Neutrophil (primary cell): ENCODE measurements around the gene NELL2.
"Not testable (repeated sequence)": the region's sequence is repeated elsewhere in the genome, so short reads cannot be mapped to it uniquely, and the experiment has no call there.

Experiments
- H3K27ac ChIP-seq: fragments of 200-600 bp; sonication (generic); 2 replicates; pipeline ENCODE4 v1.5.1; 2016; ENCODE audit warnings: mild to moderate bottlenecking, moderate library complexity
- H3K27me3 ChIP-seq: fragments of 200-600 bp; sonication (generic); 2 replicates; pipeline ENCODE4 v1.6.0; 2016; ENCODE audit warnings: mild to moderate bottlenecking
- H3K36me3 ChIP-seq: fragments of 200-600 bp; sonication (generic); 2 replicates; pipeline ENCODE4 v1.5.1; 2017
- H3K4me1 ChIP-seq, 2 experiments: fragments of 200-600 bp in 1 of 2; sonication (generic) in 1 of 2; 1 replicate in 1 of 2; 2 replicates in 1 of 2; pipeline versions ENCODE4 v1.5.1 to v1.6.1; 2013 to 2016; ENCODE audit warnings: low read depth in 1 of 2, low read length in 1 of 2, mild to moderate bottlenecking in 1 of 2, moderate library complexity in 1 of 2; ENCODE audit not compliant: control insufficient read depth in 1 of 2, insufficient read depth in 1 of 2
- H3K4me3 ChIP-seq, 2 experiments: fragments of 200-600 bp in 1 of 2; sonication (generic) in 1 of 2; 1 replicate in 1 of 2; 2 replicates in 1 of 2; pipeline ENCODE4 v1.5.1; 2013 to 2016; ENCODE audit warnings: low read depth in 1 of 2, low read length in 1 of 2, mild to moderate bottlenecking in 1 of 2, moderate library complexity in 1 of 2
- H3K9me3 ChIP-seq: fragments of 200-600 bp; sonication (generic); 2 replicates; pipeline ENCODE4 v1.5.1; 2016
- TF ChIP-seq, protein P1 (sequence below): fragments of 200-600 bp; sonication (generic); IDR thresholded peaks from 2 replicates; pipeline ENCODE4 v1.5.1; 2016; ENCODE audit warnings: antibody characterized with exemption

Gene NELL2

DNA sequence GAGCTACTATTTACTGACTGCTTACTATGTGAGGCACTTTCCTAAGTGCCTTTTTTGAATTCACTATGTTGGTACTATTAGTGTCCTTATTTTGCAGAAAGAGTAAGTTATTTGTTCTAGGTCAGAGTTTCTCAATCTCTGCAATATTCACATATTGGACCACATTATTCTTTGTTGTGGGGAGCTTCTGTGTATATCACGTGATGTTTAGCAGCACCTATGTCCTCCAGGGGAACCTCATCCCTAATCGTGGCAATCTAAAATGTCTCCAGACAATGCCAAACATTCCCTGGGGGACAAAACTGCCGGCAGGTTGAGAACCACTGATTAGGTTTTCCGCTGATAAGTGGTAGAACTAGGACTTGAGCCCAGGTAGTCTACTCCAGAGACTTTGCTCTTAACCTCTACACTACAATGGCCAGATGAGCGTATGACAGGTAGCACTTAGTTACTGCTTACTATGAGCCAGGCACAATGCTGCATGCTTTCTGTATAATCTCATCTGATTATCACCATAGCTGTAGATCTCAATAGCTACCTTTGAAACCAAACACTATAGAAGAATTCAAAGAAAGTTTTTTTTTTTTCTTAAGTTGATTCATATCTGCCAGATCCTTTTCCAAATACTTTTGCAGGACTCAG lies 38.9 kb downstream of the NELL2 start:
- Histone ChIP-seq H3K4me3 (no peak overlapping the region), H3K9me3 (no peaks in the 10 kb centered on the region), H3K27me3 (no peaks in the 10 kb centered on the region), H3K27ac (no peak overlapping the region), H3K4me1 (no peaks in the 10 kb centered on the region), H3K36me3 (no peaks in the 10 kb centered on the region)
- TF ChIP-seq, protein P1, sequence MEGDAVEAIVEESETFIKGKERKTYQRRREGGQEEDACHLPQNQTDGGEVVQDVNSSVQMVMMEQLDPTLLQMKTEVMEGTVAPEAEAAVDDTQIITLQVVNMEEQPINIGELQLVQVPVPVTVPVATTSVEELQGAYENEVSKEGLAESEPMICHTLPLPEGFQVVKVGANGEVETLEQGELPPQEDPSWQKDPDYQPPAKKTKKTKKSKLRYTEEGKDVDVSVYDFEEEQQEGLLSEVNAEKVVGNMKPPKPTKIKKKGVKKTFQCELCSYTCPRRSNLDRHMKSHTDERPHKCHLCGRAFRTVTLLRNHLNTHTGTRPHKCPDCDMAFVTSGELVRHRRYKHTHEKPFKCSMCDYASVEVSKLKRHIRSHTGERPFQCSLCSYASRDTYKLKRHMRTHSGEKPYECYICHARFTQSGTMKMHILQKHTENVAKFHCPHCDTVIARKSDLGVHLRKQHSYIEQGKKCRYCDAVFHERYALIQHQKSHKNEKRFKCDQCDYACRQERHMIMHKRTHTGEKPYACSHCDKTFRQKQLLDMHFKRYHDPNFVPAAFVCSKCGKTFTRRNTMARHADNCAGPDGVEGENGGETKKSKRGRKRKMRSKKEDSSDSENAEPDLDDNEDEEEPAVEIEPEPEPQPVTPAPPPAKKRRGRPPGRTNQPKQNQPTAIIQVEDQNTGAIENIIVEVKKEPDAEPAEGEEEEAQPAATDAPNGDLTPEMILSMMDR = no peak

DNA sequence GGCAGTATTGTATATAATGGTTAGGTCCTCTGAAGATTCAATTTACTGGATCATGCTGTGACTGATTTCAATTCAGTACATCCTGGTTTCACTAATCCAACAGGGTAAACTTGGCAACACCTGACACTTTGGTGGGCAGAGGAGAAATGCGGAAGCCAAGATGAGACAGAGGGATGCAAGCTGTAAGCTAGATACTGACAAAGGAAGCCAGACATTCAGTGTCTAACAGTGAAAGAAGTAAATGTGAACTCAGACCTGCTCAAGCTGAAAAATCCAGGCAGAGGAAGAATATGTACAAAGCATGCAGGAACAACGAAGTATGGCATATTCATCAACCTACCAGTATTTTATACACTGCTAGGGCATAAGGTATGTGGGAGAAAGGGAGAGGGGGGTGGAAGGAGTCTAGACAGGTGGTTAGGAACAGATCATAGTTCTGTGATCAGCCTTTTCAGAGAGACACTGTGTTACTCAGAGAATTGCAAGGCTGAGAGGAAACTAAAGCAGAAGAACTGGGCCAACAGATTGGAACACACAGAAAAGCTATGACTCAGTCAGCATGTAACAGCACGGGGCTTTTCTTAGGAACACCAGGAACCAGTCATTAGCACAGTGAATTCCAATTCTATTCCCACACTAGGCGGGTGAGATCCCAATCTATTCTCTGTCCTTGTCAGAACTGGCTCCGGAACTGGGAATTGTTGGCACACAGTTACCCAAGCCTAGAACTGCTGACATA lies 40.3 kb downstream of the NELL2 start:
- TF ChIP-seq, protein P1 = no peak
- no peaks in the 10 kb centered on the region for H3K4me1 ChIP-seq
- no peaks in the 10 kb centered on the region for H3K9me3 ChIP-seq
- no peak overlapping the region for H3K27ac ChIP-seq
- H3K27me3 ChIP-seq = no peaks in the 10 kb centered on the region
- H3K36me3 ChIP-seq = no peaks in the 10 kb centered on the region
- no peak overlapping the region for H3K4me3 ChIP-seq

DNA sequence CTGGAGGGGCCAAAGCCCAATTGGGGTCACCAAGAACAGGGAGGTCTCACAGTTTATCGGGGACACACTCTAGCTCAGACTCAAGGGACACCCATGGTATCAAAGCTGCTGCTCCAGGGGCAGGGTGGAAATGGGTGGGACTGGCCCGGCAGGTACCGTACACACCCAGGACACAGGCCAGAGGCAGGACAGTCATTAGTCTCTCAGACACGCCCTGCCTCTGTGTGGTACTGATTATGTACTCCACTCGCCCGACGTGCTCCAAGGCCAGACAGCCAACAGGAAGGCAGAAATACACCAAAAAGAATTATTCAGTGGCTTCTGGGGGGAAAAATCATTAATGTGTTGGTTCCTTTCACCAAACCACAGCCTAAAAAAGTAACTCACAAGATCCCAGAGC lies 41.1 kb downstream of the NELL2 start:
- not testable (repeated sequence) for H3K27me3 ChIP-seq, H3K27ac ChIP-seq, H3K4me1 ChIP-seq, H3K4me3 ChIP-seq, H3K9me3 ChIP-seq, H3K36me3 ChIP-seq

DNA sequence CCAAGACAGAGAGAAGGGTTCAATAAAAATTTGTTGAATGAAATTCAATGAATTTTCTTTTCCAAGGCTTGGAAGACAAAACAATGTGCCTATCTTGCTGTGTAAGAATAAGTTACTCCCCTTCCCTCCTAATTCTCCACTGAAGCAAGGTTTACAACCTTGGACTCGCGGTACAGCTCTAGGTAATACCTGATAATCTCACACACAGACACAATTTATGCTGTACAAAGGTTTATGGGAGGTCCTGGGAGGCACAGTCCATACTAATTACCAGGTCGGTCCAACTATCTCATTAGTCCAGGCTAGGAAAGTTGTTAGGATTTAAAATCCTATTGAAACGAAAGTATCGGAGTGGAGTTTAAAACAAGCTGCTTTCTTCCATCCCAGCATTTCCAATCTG lies 42.6 kb downstream of the NELL2 start:
- H3K4me3 ChIP-seq = no peak overlapping the region
- no peak overlapping the region for H3K27ac ChIP-seq
- H3K36me3 ChIP-seq = no peaks in the 10 kb centered on the region
- no peaks in the 10 kb centered on the region for H3K4me1 ChIP-seq
- H3K9me3 ChIP-seq = no peaks in the 10 kb centered on the region
- no peaks in the 10 kb centered on the region for H3K27me3 ChIP-seq
- TF ChIP-seq, protein P1 = no peak

DNA sequence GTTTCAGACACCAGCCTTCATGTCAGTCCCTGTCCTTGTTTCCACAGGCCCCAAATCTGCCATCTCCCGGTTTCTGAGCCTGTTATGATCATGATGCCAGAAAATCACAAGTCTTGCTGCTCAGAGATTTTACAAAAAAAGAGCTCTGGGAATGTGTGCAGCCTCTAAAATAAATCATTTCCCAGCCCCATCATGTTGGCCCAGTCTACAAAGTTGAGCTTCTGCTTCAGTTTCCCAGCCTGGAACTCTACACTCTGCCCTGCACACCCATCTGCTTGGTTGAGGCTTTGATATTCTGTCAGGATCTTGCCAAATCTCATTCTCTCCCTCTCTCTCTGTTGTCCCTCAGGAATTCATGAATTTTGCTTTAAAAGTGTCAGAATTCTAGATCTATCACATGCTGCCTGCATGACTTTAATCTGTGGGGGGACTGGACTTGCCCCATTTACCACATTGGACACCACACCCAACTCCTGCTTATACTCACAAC lies 45.5 kb downstream of the NELL2 start:
- H3K27ac ChIP-seq = no peak overlapping the region
- no peak overlapping the region for H3K4me3 ChIP-seq
- H3K27me3 ChIP-seq = no peaks in the 10 kb centered on the region
- no peaks in the 10 kb centered on the region for H3K36me3 ChIP-seq
- H3K9me3 ChIP-seq = no peaks in the 10 kb centered on the region
- TF ChIP-seq, protein P1 = no peak
- H3K4me1 ChIP-seq = no peaks in the 10 kb centered on the region

DNA sequence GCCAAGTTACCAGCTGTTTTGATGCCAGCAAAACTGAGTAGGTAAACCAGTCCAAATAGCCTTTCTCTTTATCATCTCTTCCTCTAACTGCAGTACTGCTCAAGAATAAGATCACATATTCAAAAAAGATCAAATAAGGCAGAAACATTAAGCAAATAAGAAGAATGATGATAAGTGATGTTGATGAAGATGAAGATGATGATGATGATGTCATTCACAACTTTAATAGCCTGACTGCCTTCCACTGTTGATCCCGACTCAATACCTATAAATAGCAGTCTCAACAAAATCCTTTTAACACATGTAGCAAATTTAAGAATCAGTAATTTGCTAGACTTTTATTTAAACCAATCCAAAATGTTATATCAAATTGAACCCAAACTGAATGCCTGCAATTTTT lies 47.1 kb downstream of the NELL2 start:
- Histone ChIP-seq H3K9me3 (no peaks in the 10 kb centered on the region), H3K36me3 (no peaks in the 10 kb centered on the region), H3K27ac (no peak overlapping the region), H3K27me3 (no peaks in the 10 kb centered on the region), H3K4me3 (no peak overlapping the region), H3K4me1 (no peaks in the 10 kb centered on the region)
- TF ChIP-seq, protein P1 = no peak
